GM23338 (cell line): ENCODE data around the gene KIF25.

Source experiments
- CTCF ChIP-seq, 2 experiments: fragments of 200-600 bp in 1 of 2; sonication (generic) in 1 of 2; conservative IDR thresholded peaks; 2 replicates each; pipeline versions ENCODE4 v1.5.1 to v1.6.1; 2016 to 2017; ENCODE audit warnings: antibody characterized with exemption in 2 of 2, low read depth in 2 of 2, mild to moderate bottlenecking in 2 of 2, moderate library complexity in 1 of 2
- EZH2phosphoT487 ChIP-seq: fragments of 200-600 bp; sonication (generic); IDR thresholded peaks from one replicate; pipeline ENCODE4 v1.8.1; 2018; ENCODE audit warnings: antibody characterized with exemption; ENCODE audit not compliant: unreplicated experiment
- REST ChIP-seq: IDR thresholded peaks from one replicate; pipeline ENCODE4 v1.6.1; 2018; ENCODE audit warnings: antibody characterized with exemption; ENCODE audit not compliant: unreplicated experiment

GRCh38 chr6:168025831-168026710 lies 28.6 kb downstream of the KIF25 start:
- TF ChIP-seq REST (no peak), CTCF (conservative IDR thresholded peaks at IDR 0.05; ENCODE audit: low read depth in 2 of 2) (no peak), EZH2phosphoT487 (no peak)
